Panc1 (cell line): ENCODE results near the gene TRAK2. TPM values are rescaled to one million over a fixed set of nuclear protein-coding genes. Genes with fewer than 3 reads are reported as not detected.
A peak's percentile ranks its signal among the peaks of the same experiment; 100 is the strongest.

ENCODE experiments used
- ATAC-seq: fragments of 200-7000 bp; cut with Tn5 transposase; 2 replicates; pipeline ENCODE4 v1.9.1; 2020; ENCODE audit warnings: mild to moderate bottlenecking, moderate library complexity
- BruUV-seq: library from RNA; stranded (reverse); fragments of 400-500 nt; replicated peaks from 2 replicates; lab custom pipeline; 2021; lab: Mats Ljungman, UMichigan
- CTCF ChIA-PET: fragments of 300-600 bp; sonication (Branson Sonifier 250); formaldehyde crosslinking; loops from one replicate; lab custom pipeline; 2022; ENCODE audit warnings: antibody characterized with exemption; lab: Charles Lee
- POLR2A ChIA-PET: fragments of 300-600 bp; sonication (Branson Sonifier 250); formaldehyde crosslinking; loops from one replicate; lab custom pipeline; 2022; ENCODE audit warnings: antibody characterized with exemption; lab: Charles Lee
- DNase-seq: peaks from one replicate; pipeline ENCODE4 v3.0.0-alpha.2; 2010; ENCODE audit warnings: low read depth, low spot score
- H3K27ac ChIP-seq: 2 replicates; pipeline ENCODE4 v1.5.1; 2011; ENCODE audit warnings: mild to moderate bottlenecking, low read length, inconsistent platforms
- H3K27me3 ChIP-seq: fragments of 200-500 bp; sonication (Bioruptor generic); 2 replicates; pipeline ENCODE4 v1.6.0; 2014; ENCODE audit warnings: low read length, inconsistent platforms; ENCODE audit not compliant: control insufficient read depth, insufficient read depth
- H3K36me3 ChIP-seq: fragments of 200-500 bp; sonication (Bioruptor generic); 2 replicates; pipeline ENCODE4 v1.5.1; 2014; ENCODE audit warnings: inconsistent platforms, mild to moderate bottlenecking, low read length, moderate library complexity; ENCODE audit not compliant: control insufficient read depth, insufficient read depth
- H3K4me1 ChIP-seq: 2 replicates; pipeline ENCODE4 v1.5.1; 2011; ENCODE audit warnings: inconsistent platforms, mild to moderate bottlenecking, low read length, moderate library complexity; ENCODE audit not compliant: control insufficient read depth, insufficient read depth
- H3K4me3 ChIP-seq, 2 experiments: 2 replicates each; pipeline ENCODE4 v1.5.1; 2011 to 2012; ENCODE audit warnings: low read depth in 2 of 2, low read length in 2 of 2, mild to moderate bottlenecking in 2 of 2, inconsistent platforms in 1 of 2, moderate library complexity in 1 of 2
- H3K9me3 ChIP-seq: fragments of 200-500 bp; sonication (Bioruptor generic); 2 replicates; pipeline ENCODE4 v1.5.1; 2014; ENCODE audit warnings: low read depth, mild to moderate bottlenecking, inconsistent platforms, low read length, moderate library complexity; ENCODE audit not compliant: control insufficient read depth, insufficient read depth
- CTCF ChIP-seq: fragments of 450-650 bp; IDR thresholded peaks from 2 replicates; pipeline ENCODE4 v1.5.1; 2017; ENCODE audit warnings: mild to moderate bottlenecking
- POLR2AphosphoS5 ChIP-seq: IDR thresholded peaks from 2 replicates; pipeline ENCODE4 v1.6.1; 2012; ENCODE audit warnings: mild to moderate bottlenecking, low read depth, low read length, moderate library complexity
- SIN3A ChIP-seq: IDR thresholded peaks from 2 replicates; pipeline ENCODE4 v1.6.1; 2012; ENCODE audit warnings: low read depth, mild to moderate bottlenecking, low read length, moderate library complexity, borderline replicate concordance; ENCODE audit not compliant: insufficient read depth
- TCF7L2 ChIP-seq: IDR thresholded peaks from 2 replicates; pipeline ENCODE4 v1.6.1; 2011; ENCODE audit warnings: mild to moderate bottlenecking, low read depth, low read length, inconsistent platforms
- in situ Hi-C: cut with HindIII; loops from 2 replicates; pipeline ENCODE4 v1.10.0; 2016; ENCODE audit warnings: low sequenced_read_pairs, low pct_unique_long_range_greater_than_20kb
- intact Hi-C: fragments of 100-400 bp; cut with micrococcal nuclease; formaldehyde crosslinking; loops from one replicate; pipeline ENCODE4 v1.10.0; 2022; ENCODE audit not compliant: unreplicated experiment
- total RNA-seq: library from RNA; stranded (reverse); gene quantifications from one replicate; pipeline ENCODE4 v1.2.1, GENCODE V29; 2021; ENCODE audit not compliant: unreplicated experiment

TRAK2 gene
- total RNA-seq, 1 experiment from 2014 or later = 35.7 TPM

- Histone ChIP-seq H3K36me3 (no peaks in the 10 kb centered on the region), H3K27me3 (no peaks in the 10 kb centered on the region), H3K4me1 (peaks cover 11% of the 10 kb centered on the region; the same call in 1 of the 2 replicates), H3K4me3 (peak overlapping the region in 1 of 2 experiments; percentile 3; a peak in 1 of 4 replicates), H3K9me3 (no peaks in the 10 kb centered on the region), H3K27ac (peak overlapping the region; percentile 76; the same call in 1 of the 2 replicates)
- in situ Hi-C loops (no loop called here), intact Hi-C loops (no loop called here)
- BruUV-seq = no TSS peak
- DNase-seq = no peak
- no peak for ATAC-seq
- TF ChIP-seq POLR2AphosphoS5 (no peak), TCF7L2 (no peak)
- ChIA-PET POLR2A (interaction anchor here (0.6 kb wide), 1 partner anchor 362 kb away, joined by 3 read pairs; no protein-coding TSS in a partner anchor), CTCF (no interaction called here)
Measured at GRCh38 chr2:201407265-201407664, 44.0 kb downstream of the TRAK2 start.

- no peak for DNase-seq
- CTCF ChIA-PET = no interaction called here
Measured at GRCh38 chr2:201406077-201406662, 45.1 kb downstream of the TRAK2 start.

GRCh38 chr2:201404699-201405280 is 46.5 kb downstream of the TRAK2 start:
- BruUV-seq = no TSS peak
- ATAC-seq = no peak
- no peak overlapping the region for H3K4me3 ChIP-seq
- H3K27ac ChIP-seq = peak overlapping the region; percentile 9; the same call in 1 of the 2 replicates
- TF ChIP-seq CTCF = peak; percentile 20; the same call in 1 of the 2 replicates
- no peak for TF ChIP-seq POLR2AphosphoS5
- in situ Hi-C loops (no loop called here), intact Hi-C loops (no loop called here)
- peaks cover 11% of the 10 kb centered on the region; the same call in 1 of the 2 replicates for H3K4me1 ChIP-seq
- no peak for DNase-seq
- no peaks in the 10 kb centered on the region for H3K27me3 ChIP-seq
- no peaks in the 10 kb centered on the region for H3K9me3 ChIP-seq
- ChIA-PET POLR2A (no interaction called here), CTCF (interaction anchor here (0.5 kb wide), 1 partner anchor 45 kb away, joined by 4 read pairs; no protein-coding TSS in a partner anchor)
- no peaks in the 10 kb centered on the region for H3K36me3 ChIP-seq

More at GRCh38 chr2:201406077-201406662, 45.1 kb downstream of the TRAK2 start:
- no peaks in the 10 kb centered on the region for H3K27me3 ChIP-seq
- H3K4me1 ChIP-seq = peaks cover 11% of the 10 kb centered on the region; the same call in 1 of the 2 replicates
- no peaks in the 10 kb centered on the region for H3K36me3 ChIP-seq
- TF ChIP-seq TCF7L2 (no peak), CTCF (no peak), SIN3A (no peak)
- peak overlapping the region; percentile 76; the same call in 1 of the 2 replicates for H3K27ac ChIP-seq
- POLR2A ChIA-PET = no interaction called here
- intact Hi-C loops (no loop called here), in situ Hi-C loops (no loop called here)
- H3K4me3 ChIP-seq = peak overlapping the region in 1 of 2 experiments; percentile 5; a peak in 2 of 4 replicates
- H3K9me3 ChIP-seq = no peaks in the 10 kb centered on the region
- no TSS peak for BruUV-seq
- no peak for ATAC-seq
